H1 (cell line): ENCODE measurements around the gene MGAT5. TPM values are rescaled to one million over a fixed set of nuclear protein-coding genes. Genes with fewer than 3 reads are reported as not detected.

Experiments used
- ATF3 ChIP-seq: IDR thresholded peaks from 2 replicates; pipeline ENCODE4 v1.6.1; 2011; ENCODE audit warnings: low read depth, mild to moderate bottlenecking, low read length; ENCODE audit not compliant: insufficient read depth
- CTCF ChIP-seq, 3 experiments: IDR thresholded peaks; 1 replicate in 2 of 3; 2 replicates in 1 of 3; pipeline versions ENCODE4 v1.5.1 to v1.6.1; 2011; ENCODE audit warnings: low read length in 3 of 3, mild to moderate bottlenecking in 3 of 3, inconsistent platforms in 2 of 3, low read depth in 1 of 3, moderate library complexity in 1 of 3; ENCODE audit not compliant: insufficient read depth in 1 of 3; ENCODE audit errors: control extremely low read depth in 1 of 3
- SIN3A ChIP-seq, 2 experiments: IDR thresholded peaks in 1 of 2; conservative IDR thresholded peaks in 1 of 2; 2 replicates each; pipeline ENCODE4 v1.6.1; 2011 to 2012; ENCODE audit warnings: low read length in 2 of 2, improper control_type of control experiment in 1 of 2, low read depth in 1 of 2, mild to moderate bottlenecking in 1 of 2
- polyA plus RNA-seq, 7 experiments: library from polyadenylated mRNA; depleted of rRNA in 3 of 7; stranded (reverse) in 5 of 7; unstranded in 2 of 7; fragments of >200 nt in 5 of 7; fragments of 200-250 nt in 2 of 7; gene quantifications; 1 replicate in 5 of 7; 2 replicates in 1 of 7; 4 replicates in 1 of 7; pipeline versions ENCODE4 v1.2.1 to v1.2.3, GENCODE V29; 2011 to 2013; ENCODE audit warnings: missing spikeins in 2 of 7, mixed read lengths in 2 of 7
- total RNA-seq: library from RNA; stranded (reverse); fragmentation: NEBNext Ultra II Directional; extraction: Animal tissue kit (Norgen Biotek cat#: 25700); gene quantifications from 2 replicates; pipeline ENCODE4 v1.2.1, GENCODE V29; 2021
- TF ChIP-seq, protein P1 (sequence below): IDR thresholded peaks from 2 replicates; pipeline ENCODE4 v1.6.1; 2012; ENCODE audit warnings: inconsistent platforms

MGAT5 gene
- total and polyA plus RNA-seq, 2 of the 8 experiments (the other 6 are each of a cell fraction or from before 2014, with no cell fraction given): 11.2 to 49.2 TPM

- TF ChIP-seq CTCF (IDR thresholded peaks at IDR 0.05; ENCODE audit: control extremely low read depth in 1 of 3, insufficient read depth in 1 of 3, low read depth in 1 of 3, low read length in 3 of 3) (no peak), ATF3 (no peak), SIN3A (conservative IDR thresholded peaks at IDR 0.05 in 1 of 2, IDR thresholded peaks at IDR 0.05 in 1 of 2; ENCODE audit: low read depth in 1 of 2, low read length in 2 of 2) (no peak)
- TF ChIP-seq, protein P1, sequence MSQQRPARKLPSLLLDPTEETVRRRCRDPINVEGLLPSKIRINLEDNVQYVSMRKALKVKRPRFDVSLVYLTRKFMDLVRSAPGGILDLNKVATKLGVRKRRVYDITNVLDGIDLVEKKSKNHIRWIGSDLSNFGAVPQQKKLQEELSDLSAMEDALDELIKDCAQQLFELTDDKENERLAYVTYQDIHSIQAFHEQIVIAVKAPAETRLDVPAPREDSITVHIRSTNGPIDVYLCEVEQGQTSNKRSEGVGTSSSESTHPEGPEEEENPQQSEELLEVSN: no peak
Measured at GRCh38 chr2:134273256-134273983, 19.5 kb downstream of the MGAT5 start (continued).
